ENCODE data around the gene S100A3.
"Not testable (repeated sequence)": the region's sequence is repeated elsewhere in the genome, so short reads cannot be mapped to it uniquely, and the experiment has no call there.

S100A3 gene

DNA sequence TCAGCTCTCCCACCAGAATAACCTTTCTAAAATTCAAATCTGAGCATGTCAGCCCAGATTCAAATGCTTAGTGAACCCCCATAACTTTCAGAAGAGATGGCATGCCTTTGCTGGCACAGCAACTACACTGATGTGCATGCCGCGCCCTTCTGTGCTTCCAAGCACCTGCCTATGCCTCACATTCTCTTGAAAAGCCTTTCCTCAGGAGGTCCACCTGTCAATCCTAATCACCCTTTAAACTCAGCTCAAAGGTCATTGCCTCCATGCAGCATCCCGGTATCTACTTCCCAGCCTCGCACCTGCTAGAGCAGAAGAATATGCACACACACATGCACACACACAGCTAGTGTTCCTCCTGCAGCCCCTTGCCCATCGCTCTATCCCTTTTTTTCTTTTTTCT, 21.8 kb upstream of the S100A3 start:
- no peak for DNase-seq

DNA sequence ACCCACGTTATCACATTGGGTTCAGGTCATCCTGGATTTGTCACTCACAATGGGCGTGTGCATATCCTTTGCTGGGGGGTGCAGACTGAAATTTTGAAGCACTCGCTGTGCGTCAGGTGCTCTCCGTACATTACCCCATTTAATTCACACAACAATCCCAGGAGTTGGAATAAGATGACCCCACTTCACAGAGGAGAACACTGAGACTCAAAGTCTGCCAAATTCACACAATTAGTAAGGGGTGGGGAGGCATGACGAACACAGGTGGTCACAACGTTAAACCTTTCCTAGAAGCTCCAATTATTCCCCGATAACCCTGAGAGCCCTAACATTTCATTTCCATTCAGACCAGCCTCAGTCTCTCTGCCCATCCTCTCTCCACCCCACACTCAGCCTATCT, 20.4 kb upstream of the S100A3 start:
- DNase-seq = no peak

DNA sequence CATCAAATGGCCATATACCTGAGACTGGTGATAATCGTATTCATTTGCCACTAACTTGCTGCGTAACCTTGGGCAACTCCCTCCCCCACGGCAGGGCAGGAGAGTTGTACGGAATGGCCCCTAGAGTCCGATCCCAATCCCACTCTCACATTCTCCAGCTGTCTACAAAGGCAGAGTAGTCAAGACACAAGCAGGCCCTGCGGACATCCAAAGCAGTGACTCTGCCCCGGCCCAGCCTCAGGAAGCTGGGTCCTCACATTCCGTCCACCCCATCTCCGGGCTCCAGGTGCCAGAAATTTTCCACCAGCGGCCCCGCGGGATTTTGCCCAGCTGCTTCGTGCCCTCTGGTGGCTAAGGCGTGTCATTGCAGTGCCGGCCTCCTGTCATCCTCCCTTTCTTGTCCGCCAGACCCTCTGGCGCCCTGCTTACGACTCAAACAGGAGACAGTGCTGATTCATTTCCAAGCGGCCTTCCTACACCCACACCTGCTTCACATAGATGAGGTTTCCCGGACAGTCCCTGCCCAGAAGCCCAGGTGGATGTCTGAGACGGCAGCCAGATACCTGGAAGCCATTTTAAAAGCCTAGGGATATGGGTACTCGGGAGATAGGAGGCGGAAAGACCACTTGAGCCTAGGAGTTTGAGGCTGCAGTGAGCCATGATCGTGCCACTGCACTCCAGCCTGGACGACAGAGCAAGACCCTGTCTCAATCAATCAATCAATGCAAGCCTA, 19.5 kb upstream of the S100A3 start:
- DNase-seq = peak in 52 of 56 donors; percentile 22 to 88 (median 65)

DNA sequence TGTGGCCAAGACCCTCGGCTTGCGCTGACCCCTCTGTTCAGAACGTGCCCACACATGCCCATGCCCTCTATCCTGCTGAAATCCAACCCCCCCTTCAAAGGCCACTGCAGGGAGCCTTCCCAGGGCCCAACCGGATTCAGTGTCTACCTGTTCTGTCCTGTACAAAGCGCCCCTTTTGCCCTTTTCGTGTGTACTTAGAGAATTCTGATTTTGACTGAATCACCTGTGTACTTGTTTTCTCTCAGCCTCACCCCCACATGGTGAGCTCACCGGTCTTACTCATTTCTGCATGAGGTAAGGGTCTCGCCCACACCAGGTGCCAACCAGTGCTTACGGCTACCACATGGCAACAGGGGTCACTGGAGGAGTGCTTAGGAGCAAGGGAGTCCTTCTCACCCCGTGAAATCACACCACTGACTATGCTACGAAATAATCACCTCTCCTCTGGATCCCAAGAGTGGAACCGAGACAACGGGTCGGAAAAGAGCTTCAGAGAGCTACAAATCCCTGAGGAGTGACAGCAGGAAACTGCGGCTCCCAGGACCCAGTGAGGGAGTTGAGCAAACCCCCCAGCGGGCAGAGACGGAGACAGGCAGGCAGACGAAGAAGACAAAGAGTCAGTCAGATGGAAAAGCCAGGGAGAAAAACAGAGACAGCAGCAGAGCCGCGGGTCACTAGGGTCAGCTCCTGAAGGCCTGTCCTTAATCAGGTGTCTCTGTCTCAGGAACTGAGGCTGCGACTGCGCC, 18.7 kb upstream of the S100A3 start:
- DNase-seq = peak in 1 of 56 donors; percentile 25

DNA sequence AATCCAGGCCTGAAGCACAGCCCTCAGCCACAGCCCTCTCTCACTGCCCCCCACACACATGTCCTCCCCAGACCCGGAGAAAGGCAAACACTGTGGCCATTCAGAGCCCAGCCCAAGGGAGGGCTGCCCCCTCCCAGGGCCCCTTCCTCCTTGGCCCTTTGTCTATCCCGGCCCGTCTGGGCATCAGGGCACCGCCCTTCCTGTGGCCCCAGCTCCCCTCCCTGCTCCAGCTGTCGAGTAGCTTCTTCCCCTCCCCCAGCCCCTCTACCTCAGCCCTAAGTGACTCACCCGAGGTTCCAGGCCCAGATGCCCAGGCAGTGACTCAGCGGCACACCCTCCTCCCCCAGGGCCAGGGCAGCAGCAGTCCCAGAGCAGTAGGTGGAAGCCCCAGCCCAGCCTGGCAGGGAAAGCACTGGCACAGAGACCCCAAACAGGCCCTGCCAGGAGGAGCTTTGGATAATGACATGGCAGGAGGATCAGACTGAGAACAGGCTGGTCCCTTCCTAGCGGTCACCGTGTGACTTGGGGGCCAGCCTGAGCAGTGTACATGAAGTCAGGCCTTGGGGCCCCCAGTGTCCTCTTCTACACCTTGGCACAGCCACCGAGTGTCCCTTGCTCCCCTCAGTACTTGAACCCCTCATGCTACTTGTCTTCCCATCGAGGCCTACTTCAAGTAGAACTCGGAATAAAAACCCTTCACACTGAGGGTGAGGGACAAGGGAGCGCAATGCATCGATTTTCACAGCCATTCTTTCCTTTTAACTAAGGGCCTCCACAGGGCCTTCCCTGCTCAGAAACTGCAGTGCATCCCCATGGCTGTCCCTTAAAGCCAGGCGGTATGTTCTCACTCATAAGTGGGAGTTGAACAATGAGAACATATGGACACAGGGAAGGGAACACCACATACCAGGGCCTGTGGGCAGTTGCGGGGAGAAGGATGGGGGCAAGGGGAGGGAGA, 17.6 kb upstream of the S100A3 start:
- DNase-seq = peak in 34 of 56 donors; percentile 11 to 83 (median 38)

DNA sequence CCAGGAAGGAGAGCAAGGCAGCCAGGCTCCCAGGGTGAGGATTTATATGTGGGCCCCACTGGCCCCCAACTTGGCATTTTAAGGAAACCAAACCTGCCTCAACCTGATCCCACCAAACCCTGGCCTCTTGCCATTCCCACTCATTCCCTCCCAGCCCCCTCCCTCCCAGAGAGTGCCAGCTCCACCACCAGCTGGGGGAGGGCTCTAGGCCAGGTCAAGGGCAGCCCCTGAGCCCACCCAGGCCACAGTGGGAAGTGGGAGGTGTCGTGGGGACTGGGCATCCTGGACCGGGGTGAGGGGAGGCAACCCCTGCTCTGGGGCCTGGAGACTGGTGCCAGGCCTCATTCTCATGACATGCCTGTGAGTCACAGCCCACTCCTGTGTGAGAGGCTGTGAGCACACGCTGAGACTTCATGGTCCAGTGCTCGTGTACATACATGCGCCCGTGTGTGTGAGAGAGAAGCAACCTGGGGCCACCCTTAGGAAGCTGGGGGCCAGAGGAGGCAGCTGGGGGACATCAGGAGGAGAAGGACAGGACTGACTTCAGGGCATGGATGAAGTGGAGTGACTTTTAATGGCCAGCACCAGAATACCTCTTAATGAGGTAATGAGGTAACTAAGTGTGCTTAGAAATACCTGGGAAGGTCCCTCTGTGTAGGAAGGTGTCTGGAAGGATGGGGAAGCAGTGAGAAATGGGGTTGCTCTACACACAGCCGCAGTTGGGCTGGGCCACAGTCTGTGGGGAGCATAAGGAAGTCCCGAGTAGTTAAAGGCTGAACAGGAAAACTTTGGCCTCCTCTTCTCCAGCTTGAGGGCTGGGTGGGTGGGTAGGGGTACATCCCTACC, 16.7 kb upstream of the S100A3 start, which contains the start of gene S100A2:
Gene S100A2 (minus strand): TSS at position 316 of the 846 bp plus-strand sequence. CDS start 1,967 bp downstream, outside the sequence.
- DNase-seq = peak in 1 of 56 donors; percentile 11

DNA sequence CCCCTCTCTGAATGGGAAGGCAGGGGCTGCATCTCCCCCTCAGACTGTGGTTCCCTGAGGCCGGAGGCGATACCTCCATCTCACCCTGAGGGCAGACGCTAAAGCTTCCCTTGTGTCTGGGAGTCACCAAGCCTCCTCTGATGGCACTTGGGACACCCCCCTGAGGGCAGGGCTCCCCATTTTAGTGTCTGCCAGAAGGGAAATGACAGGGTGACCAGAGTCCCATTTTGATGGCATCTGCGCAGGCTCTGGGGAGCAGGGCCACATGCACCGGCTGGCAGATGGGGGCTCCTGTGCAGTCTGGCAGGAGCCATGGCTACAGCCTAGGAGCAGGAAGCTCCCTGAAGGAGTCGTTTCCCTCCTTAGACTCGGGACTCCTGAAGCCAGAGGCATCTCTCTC, 14.9 kb upstream of the S100A3 start:
- DNase-seq = no peak

DNA sequence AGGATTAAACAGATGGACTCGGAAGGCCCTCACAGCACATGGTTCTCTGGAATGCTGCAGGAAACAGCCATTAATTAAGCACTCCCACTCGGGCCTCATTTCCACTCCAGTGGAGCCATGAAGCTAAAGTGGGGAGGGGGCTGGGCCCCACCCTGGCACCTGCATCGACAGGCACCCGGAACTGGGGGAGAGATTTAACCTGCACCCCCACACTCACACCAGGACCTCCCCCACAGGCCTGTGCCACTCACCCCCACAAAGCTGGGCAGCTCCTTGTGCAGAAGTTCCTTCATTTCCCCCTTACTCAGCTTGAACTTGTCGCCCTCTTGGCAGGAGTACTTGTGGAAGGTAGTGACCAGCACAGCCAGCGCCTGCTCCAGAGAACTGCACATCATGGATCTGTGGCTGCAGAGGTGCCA, 14.4 kb upstream of the S100A3 start:
- no peak for DNase-seq

DNA sequence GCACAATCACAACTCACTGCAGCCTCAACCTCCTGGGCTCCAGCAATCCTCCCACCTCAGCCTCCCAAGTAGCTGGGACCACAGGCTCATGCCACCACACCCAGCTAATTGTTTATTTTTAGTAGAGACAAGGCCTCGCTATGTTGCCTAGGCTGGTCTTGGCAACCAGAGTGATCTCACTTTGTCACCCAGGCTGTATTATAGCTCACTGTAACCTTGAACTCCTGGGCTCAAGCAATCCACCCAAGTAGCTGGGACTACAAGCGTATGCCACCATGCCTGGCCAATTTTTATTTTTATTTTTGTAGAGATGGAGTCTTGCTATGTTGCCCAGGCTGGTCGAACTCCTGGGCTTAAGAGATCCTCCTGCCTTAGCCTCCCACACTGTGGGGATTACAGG, 13.0 kb upstream of the S100A3 start:
- DNase-seq = not testable (repeated sequence)

DNA sequence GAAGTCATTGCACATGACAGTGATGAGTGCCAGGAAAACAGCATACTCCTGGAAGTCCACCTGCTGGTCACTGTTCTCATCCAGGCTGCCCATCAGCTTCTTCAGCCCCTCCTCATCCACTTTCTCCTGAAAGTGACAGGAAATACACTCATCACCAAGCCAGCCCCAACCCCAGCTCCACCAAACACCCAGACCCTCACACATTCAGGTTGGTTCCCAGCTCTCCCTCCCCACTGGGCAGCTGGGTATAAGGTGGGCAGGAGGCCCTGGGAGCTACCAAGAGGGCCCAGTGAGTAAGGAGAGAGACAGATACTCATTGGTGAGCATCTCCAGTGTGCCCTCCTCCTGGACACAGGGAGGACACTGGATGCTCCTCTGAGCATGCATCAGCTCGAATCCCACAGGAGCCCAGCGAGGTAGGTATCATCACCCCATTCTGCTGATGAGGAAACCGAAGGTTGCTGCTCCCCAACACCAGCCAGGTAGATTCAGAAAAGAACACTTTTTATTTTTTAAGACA, 12.5 kb upstream of the S100A3 start:
- DNase-seq = no peak

DNA sequence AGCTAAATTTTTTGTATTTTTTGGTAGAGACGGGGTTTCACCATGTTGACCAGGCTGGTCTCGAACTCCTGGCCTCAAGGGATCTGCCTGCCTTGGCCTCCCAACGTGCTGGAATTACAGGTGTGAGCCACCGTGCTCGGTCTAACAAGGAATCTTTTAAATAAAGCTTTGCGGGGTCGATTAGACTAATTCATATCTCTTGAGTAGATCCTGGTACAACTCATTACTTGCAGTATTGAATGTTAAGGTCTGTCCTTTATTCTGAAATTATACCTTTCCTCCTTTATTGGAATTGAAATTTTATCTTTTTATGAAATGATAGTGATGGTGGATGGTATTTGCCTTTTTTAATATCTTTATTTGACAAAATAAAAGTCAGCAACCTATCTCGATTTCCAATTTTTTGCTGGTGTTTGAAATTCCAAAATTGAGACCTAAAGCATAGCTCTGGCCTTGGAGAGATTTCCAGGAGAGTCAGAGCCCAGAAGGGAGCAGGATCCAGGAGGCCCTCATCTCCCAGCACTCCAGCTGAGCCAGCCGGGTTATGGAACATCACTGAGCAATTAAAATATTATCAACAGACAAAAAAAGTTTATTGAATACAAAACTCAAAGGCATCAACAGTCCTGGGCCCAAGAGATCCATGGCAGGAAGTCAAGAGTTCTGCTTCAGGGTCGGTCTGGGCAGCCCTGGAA, 11.9 kb upstream of the S100A3 start:
- no peak for DNase-seq

DNA sequence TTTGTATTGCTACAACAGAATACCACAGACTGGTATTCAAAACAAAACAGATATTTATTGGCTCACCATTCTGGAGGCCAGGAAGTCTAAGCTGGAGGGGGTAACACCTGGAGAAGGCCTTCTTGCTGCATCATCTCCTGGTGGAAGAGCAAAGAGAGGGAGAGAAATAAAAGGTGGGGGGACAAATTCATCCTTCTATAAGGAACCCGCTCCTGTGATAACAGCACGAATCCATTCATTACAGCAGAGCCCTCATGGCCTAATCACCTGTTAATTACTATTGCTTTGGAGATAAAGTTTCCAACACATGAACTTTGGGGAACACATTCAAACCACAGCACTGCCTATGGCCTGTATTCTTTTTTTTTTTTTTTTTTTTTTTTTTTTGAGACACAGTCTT, 11.2 kb upstream of the S100A3 start:
- no peak for DNase-seq

DNA sequence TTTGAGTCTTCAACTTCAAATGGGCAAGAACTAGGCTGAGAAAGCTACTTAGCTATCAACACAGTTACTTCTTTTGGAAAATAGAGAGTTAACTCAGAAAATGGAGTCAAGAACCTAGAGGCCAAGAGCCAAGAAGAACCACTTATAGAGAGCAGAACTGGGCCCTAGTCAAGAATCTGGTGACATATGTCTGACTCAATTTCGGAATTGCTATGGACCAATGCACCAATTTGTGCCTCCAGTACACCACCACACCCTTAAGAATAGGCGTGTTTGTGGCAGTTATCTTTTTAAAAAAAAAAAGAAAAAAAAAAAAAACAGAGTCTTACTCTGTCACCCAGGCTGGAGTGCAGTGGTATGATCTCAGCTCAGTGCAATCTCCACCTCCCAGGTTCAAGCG, 8.8 kb upstream of the S100A3 start:
- DNase-seq = no peak

DNA sequence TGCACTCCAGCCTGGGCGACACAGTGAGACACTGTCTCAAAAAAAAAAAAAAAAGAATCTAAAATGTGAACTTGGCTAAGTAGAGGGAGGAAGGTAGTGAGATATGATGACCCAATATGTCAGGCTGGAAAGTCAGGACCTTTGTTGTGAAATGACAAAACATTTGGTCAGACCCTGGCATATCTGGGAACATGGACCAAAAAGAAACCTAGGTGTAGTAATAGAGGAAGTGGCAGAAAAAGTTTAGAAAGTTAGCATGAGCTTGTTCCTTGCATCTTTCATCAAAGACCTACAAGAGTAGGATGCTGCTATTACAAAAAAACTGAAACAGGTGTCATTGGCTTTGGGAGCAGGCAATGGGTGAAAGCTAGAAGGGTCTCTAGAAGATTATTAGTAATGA, 7.3 kb upstream of the S100A3 start:
- DNase-seq = no peak

DNA sequence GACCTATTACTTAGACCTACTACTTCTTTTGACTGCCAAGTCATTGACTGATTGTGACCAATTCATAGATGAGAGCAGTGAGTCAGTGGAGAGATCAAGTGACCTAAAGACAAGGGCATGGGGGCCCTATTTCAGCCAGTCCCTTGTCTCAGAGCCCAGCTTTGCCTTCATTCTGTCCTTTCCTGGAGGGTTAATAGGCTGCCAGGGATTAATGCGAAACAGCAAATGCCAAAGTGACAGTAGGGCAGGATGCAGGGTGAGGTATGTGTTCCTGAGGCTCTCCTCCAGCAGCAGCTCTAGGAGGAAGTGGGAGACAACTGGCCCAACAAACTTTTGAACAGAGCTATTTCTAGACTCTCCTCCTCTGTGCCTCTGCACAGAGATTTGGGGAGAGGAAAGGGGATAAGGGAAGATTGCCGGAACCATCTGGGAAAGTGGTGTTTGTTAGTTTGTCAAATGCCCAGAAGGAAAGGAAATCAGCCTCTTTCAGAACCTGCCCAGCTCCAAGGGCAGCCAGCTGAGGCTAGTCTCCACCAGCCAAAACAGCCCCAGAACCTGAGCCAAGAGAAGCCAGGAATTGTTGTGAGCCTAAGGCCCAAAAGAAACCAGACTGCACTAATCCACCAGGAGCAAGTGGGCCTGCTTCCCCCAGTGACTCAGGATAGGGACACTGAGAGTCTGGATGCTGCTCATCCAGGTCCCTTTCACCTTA, 4.9 kb upstream of the S100A3 start:
- peak in 2 of 56 donors; percentile 4 to 16 for DNase-seq

DNA sequence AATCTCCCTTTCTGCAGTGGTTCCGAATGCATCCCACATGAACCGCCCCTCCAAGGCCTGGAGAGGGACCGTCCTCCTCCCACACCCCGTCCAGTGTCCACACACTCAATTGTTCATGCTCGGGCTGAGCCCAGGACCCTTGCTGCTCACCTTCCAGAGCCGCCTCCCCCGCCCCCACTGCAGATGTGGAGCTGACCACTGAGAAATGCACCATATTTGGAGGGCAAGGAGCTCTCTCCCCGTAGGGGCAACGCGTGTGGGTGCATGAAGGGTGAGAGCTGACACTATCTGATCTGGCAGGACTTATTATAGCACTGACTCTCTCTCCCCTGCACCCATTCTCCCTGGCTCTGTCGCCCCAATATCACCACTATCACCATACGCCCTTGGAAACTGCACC, 4.0 kb upstream of the S100A3 start:
- no peak for DNase-seq

DNA sequence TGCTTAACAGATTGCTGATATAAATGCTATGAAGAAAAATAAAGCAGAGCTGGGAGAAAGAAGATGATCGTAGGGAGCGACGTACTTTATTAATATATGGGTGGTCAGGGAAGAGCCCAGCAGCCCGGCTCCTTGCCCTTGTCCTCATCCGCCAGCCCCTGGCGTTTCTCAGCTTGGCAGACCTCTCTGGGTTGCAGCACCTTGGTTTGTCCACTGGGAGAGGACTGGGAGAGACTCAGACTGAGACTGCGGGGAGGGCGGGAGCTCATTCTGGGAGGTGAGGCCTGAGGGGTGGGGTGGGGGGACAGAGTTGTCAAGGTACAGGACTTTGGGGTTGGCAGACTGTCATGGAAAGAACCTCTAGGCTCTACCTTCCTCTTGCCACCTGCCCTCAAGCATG, 3.3 kb upstream of the S100A3 start:
- DNase-seq = no peak

DNA sequence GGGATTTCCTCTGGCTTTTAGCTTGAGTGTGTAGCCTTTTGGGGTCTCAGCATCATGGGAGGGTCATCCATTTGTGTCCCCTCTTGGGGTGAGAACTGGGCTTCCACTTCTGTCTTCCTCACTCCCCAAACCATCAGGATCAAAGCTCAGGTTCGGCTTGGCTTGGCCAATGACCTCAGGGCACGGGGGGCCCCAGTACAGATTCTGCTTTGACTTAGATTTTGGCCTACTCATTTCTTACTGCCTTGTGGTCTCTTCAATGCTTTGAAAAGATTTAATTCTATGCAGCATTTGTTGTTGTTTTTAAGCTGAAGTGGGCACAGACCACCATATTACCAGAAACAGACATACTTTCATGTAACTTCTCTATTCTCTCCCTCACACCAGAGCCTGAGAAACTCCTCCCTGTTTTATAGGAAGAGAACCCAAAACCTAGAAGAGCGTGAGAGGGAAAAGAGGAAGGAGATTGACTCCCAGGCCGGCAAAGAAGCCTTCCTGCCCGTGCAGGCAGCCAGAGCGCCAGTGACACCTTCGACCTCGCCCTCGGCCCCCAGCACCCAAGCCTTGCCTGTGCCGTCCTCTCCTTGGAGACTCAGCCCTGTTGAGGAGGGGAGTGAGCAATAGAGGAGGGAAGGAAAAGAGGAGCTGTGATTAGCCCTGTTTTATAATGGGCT, 1.9 kb upstream of the S100A3 start:
- no peak for DNase-seq

DNA sequence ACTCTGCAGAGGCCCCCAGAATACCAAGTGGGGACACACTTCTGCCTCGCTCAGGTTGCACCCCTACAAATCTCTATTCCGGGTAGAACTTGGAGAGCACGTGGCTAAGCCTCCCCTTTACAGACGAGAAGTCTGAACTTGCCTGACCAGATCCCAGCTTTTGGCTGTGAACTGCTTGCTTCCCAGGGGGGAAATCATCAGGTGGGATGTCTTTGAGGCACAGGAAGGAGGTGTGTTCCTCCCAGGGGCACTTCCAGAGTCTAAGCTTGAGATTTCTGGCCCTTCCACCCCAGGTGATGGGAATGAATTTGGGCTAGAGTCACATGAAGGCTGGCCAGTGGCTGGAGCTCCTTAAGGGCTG, 1.3 kb upstream of the S100A3 start:
- no peak for DNase-seq

Data from amygdala (tissue), 56 donors.